ENCODE data around the gene SPATA2.
"Not testable (repeated sequence)": the region's sequence is repeated elsewhere in the genome, so short reads cannot be mapped to it uniquely, and the experiment has no call there.

SPATA2 gene

DNA sequence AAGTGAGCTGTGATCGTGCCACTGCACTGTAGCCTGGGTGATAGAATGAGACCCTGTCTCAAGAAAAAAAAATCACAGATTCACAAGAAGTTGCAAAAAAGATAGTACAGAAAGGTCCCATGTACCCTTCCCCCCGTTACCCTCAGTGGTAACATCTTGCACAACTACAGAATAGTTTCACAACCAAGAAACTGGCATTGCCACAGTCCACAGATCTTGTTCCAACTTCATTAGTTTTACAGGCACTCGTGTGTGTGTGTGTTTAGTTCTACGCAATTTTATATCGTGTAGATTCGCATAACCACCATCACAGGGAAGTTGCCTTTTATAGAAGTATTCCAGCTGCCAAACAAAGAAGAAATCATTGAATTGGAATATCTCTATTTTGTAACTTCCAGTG lies 19.1 kb downstream of the SPATA2 start:
- Mint-ChIP-seq H3K27ac (no peak overlapping the region), H3K4me3 (no peak overlapping the region), H3K9me3 (no peaks in the 10 kb centered on the region), H3K4me1 (peaks cover 43% of the 10 kb centered on the region), H3K36me3 (peaks cover 31% of the 10 kb centered on the region)
- DNase-seq (ENCODE audit: low spot score in 2 of 2) (no peak), ATAC-seq (no peak)

DNA sequence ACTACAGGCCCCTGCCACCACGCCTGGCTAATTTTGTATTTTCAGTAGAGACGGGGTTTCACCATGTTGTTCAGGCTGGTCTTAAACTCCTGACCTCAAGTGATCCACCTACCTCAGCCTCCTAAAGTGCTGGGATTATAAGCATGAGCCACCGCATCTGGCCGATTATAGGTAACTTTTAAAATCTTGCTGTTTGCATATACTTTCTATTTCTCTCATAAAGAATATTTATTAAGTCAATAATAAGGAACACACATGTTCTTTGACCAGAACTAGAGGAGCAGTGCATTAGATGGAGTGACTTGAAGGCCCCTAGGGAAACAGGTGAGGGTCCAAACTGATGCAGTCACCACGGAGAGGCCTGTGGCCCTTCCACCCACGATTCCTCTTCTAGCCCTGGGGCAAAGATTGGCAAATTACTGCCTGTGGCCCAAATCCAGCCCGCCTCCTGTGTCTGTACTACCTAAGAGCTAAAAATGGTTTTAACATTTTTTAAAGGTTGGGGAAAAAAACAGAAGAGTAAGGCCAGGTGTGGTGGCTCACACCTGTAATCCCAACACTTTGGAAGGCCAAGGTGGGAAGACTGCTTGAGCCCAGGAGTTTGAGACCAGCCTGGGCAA lies 19.7 kb downstream of the SPATA2 start:
- not testable (repeated sequence) for H3K27ac Mint-ChIP-seq; H3K4me3 Mint-ChIP-seq; ATAC-seq; DNase-seq (ENCODE audit: low spot score in 2 of 2); H3K9me3 Mint-ChIP-seq
- Mint-ChIP-seq H3K4me1 (peaks cover 43% of the 10 kb centered on the region), H3K36me3 (peaks cover 32% of the 10 kb centered on the region)

DNA sequence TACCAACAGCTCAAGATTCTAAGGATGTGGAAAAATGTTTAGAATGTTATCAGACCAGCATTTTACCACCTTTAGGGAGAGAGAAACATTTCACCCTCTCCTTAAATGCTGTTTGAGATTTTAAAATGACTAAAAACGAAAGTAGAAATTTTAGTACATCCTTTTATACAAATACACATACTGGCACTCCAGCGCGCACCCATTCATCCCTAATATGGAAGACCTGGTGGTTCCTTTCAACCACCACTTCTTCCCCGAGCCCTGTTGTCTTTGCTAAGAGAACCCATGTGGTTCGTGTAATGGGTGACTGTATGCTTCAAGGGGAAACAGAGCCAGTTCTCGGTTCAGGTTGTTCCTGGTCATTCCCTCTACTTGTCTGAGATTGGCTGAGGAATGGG lies 21.3 kb downstream of the SPATA2 start:
- peak in 1 of 2 donors; percentile 74 for DNase-seq (ENCODE audit: low spot score in 2 of 2)
- H3K27ac Mint-ChIP-seq: peak overlapping the region; percentile 94
- H3K9me3 Mint-ChIP-seq: no peaks in the 10 kb centered on the region
- peaks cover 45% of the 10 kb centered on the region for H3K4me1 Mint-ChIP-seq
- H3K36me3 Mint-ChIP-seq: peaks cover 42% of the 10 kb centered on the region
- ATAC-seq: peak; percentile 76
- H3K4me3 Mint-ChIP-seq: peak overlapping the region; percentile 69

DNA sequence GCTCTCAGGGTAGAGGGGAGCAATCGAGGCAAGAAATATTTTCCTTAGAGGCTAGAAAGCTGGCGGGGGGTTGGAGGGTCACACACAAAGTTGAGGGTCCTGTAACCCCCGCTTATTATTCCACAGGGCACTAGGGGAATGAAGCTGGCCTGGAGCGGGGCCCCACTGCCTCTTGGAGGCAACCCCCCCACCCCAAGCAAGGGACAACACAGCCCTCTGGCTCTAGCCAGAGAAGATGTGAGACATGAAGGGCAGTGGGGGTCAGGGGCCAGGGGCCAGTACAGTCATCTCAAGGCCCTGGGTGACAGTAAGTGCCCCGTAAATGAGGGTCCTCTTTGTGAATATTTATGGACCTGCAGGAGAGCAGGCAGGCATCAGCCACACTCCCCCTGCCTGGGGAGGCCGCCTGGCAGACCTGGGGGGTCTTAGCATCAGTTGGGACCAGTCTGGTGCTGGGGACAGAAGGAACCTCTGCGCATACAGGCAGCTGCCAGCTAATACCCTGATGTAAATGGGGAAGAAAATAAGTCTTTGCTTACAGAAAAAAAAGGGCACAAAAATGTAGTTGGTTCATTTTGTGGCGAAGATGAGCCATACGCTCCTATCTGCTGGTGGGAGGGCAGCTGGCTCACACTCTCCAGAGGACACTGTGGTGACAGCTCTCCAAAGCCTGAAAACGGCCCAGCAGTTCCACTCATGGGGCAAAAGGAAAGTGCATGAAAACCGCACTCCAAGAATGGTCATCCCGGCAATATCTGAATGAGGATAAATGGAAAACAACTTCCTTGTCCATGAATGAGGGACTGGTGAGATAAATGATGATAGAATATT lies 21.9 kb downstream of the SPATA2 start:
- Mint-ChIP-seq H3K4me3 (peak overlapping the region; percentile 69), H3K4me1 (peaks cover 51% of the 10 kb centered on the region), H3K27ac (peak overlapping the region; percentile 94), H3K9me3 (no peaks in the 10 kb centered on the region), H3K36me3 (peaks cover 46% of the 10 kb centered on the region)
- peak in 1 of 2 donors; percentile 76 for DNase-seq (ENCODE audit: low spot score in 2 of 2)
- peak; percentile 91 for ATAC-seq

DNA sequence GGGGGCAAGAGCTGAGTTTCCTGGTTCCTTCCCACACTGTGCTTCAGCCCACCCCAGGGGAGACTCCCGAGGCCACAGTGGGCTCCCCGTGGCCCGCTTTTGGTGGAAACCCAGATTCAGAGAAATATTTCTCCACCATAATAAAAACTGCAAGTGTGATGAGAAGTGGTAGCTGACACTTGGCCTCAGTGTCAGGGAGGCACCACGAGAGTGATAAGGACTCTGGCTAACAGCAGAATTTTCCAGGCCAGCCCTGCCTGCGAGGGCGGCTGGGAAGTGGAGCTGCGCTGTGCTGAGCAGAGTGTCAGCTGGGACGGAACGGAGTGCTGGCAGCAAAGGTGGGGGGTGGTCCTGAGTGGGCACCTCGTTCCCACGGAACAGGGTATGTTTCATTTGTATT lies 22.5 kb downstream of the SPATA2 start:
- peaks cover 51% of the 10 kb centered on the region for H3K36me3 Mint-ChIP-seq
- DNase-seq (ENCODE audit: low spot score in 2 of 2): no peak

DNA sequence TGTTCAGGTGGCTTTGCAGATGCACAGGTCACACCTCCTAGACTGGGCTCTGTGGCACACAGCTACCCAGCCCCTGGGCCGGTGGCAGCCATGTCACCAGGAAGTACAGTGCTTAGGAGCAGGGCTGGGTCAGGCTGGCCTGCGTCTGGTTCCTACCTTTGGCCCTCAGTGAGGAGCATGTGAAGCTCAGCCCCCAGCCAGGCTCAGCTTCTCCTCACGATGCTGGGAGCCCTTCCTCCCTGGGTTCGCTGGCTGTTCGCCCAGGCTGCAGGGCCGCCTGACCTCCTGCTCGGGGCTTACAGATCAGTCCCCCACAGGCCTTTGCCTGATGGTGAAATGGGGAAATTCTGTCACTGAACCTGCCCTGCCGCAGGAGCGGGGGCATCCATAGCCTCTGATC lies 23.1 kb downstream of the SPATA2 start:
- peaks cover 56% of the 10 kb centered on the region for H3K36me3 Mint-ChIP-seq
- peaks cover 61% of the 10 kb centered on the region for H3K4me1 Mint-ChIP-seq
- H3K27ac Mint-ChIP-seq: peak overlapping the region; percentile 94
- peak overlapping the region; percentile 69 for H3K4me3 Mint-ChIP-seq
- H3K9me3 Mint-ChIP-seq: no peaks in the 10 kb centered on the region
- no peak for ATAC-seq
- no peak for DNase-seq (ENCODE audit: low spot score in 2 of 2)

More for the DNA sequence above, 22.5 kb downstream of the SPATA2 start:
- Mint-ChIP-seq H3K27ac (peak overlapping the region; percentile 94), H3K4me3 (peak overlapping the region; percentile 69), H3K9me3 (no peaks in the 10 kb centered on the region), H3K4me1 (peaks cover 56% of the 10 kb centered on the region)
- no peak for ATAC-seq

DNA sequence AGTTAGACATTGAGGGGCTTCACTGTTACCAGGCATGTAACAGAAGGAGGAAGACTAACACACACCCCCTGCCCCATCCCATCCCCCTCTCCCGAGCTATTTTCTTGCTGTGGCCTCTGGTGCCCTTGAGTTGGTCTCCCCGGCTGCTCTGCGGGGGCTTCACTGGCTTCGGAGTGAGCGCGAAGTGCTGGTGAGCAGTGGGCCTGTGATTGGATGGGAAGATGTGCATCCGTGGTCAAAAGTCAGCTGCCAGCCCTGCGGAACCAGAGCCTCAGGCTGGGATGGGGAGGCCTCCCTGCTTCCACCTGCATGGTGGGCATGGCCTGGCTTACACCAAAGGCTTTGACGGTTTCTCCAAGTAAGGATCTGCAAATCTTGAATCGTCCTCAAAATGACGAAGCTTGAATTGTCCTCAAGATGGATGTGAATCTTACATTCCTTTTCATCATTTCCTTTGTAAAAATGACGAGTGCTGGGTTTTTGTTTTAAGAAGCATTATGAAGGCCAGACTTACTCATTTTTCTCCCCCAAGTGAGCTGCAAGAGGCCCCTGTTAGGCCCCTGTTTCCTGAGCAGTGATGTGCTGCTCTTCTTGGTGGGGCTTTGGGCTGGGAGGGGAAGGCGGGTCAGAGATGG lies 23.7 kb downstream of the SPATA2 start:
- ATAC-seq (peak; percentile 24), DNase-seq (ENCODE audit: low spot score in 2 of 2) (no peak)
- H3K4me1 Mint-ChIP-seq: peaks cover 62% of the 10 kb centered on the region
- peaks cover 63% of the 10 kb centered on the region for H3K36me3 Mint-ChIP-seq
- no peaks in the 10 kb centered on the region for H3K9me3 Mint-ChIP-seq
- H3K4me3 Mint-ChIP-seq: peak overlapping the region; percentile 69
- peak overlapping the region; percentile 94 for H3K27ac Mint-ChIP-seq

DNA sequence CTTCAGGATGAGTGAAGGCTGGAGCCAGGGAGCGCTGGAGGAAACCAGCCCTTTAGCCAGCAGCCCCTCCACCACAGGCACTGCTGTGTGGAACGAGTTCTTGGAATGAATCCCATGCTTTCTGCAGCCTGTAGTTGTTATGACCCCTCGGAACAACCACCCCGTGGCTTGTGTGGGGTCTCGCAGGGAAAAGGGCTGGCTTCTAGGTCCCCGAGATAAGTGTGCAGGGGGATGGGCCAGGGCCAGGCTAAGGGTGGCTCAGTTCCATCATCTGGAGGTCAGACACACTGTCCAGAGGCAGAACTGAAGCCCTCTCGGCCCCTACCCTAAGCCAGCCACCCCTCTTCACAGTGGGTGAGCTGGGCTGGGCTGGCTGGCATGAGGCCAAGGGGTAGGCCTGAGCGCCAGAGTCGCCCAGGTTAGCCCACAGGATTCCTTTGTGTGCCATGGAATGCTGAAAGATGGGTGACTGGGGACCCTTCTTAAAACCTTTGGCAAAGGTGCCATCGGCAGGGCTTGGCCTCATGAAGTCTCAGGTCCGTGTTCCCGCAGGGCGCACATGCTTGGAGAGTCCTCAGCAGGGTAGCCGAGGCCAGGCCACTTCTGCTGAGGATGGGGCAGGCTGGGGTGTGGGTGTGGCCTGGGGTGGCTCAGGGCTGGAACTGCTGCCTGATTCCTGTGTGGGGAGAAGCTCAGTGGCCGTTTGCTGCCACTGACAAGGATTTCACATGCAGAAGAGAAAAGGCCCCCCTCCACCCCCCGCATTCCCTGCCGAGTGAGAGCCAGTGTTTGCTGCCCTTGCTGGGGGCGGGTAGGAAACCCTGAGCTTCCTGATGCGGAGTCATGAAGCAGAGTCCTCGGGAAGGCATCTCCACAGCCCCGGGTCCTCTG lies 24.6 kb downstream of the SPATA2 start:
- H3K4me1 Mint-ChIP-seq: peaks cover 63% of the 10 kb centered on the region
- peaks cover 72% of the 10 kb centered on the region for H3K36me3 Mint-ChIP-seq
- no peak for ATAC-seq
- no peak for DNase-seq (ENCODE audit: low spot score in 2 of 2)
- no peaks in the 10 kb centered on the region for H3K9me3 Mint-ChIP-seq
- no peak overlapping the region for H3K4me3 Mint-ChIP-seq
- peak overlapping the region; percentile 94 for H3K27ac Mint-ChIP-seq

DNA sequence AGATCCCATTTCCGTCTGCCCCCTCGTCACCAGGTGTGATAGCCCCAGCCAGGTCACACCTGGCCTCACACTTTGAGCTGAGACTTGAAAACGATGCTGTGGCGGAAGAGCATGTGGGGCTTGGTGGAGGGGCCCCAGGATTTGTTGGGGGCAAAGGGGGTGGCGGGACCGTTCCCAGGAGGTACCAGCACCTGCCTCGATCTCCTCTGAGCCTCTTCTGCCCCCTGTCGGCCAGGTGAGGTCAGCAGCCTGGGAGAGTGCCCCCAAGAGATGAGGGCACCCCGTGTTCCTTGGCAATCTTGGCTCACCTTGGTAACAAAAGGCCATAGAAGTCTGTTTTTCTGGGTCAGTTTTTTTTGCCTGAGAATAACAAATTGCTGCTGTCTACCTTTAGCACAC lies 25.4 kb downstream of the SPATA2 start:
- H3K4me1 Mint-ChIP-seq: peaks cover 62% of the 10 kb centered on the region
- peak overlapping the region; percentile 87 for H3K27ac Mint-ChIP-seq
- no peak for DNase-seq (ENCODE audit: low spot score in 2 of 2)
- H3K4me3 Mint-ChIP-seq: no peak overlapping the region
- H3K9me3 Mint-ChIP-seq: no peaks in the 10 kb centered on the region
- H3K36me3 Mint-ChIP-seq: peaks cover 77% of the 10 kb centered on the region
- ATAC-seq: no peak

DNA sequence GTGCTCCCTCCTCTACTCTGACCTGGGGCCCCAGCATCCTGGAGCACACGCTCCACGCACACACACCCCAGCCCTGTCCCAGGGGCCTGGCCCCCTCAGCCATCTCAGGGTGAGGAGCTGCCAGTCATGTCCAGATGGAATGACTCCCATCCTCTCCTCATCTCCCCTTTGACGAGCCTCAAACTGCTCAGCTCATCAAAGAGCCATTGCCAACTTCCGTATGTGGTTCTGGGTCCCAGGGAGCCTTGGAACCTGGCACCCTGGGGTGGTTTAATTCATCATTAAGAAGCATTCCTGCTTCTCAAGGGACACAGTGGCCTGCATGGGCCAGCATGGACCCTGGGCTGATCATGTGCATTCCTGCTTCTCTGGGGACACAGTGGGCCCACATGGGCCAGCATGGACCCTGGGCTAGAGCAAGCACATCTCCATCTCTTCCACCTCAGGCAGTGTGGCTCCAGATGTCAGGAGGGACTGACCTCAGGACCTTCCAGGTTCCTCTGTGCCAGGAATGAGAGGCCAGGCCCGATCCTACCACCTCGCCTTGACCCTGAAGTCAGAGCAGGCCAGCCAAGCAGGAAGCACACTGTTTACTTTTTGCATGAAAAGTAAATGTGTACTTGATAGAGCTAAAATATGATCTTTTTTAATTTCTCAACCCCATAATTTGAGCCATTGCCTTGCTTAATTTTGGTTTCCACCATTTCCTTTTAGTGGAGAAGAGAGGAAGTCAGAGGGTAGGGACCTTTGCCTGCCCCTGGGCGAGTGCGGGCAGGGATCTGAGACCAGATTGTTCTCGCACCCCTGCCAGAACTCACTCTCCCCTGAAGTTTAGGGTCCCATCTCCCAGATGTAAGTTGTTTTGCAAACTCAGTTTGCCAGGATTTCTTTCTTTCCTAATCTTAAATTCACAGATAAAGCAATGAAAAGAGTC lies 26.1 kb downstream of the SPATA2 start:
- Mint-ChIP-seq H3K4me3 (no peak overlapping the region), H3K36me3 (peaks cover 79% of the 10 kb centered on the region), H3K27ac (peak overlapping the region; percentile 87), H3K4me1 (peaks cover 55% of the 10 kb centered on the region), H3K9me3 (no peaks in the 10 kb centered on the region)
- ATAC-seq (no peak), DNase-seq (ENCODE audit: low spot score in 2 of 2) (no peak)

DNA sequence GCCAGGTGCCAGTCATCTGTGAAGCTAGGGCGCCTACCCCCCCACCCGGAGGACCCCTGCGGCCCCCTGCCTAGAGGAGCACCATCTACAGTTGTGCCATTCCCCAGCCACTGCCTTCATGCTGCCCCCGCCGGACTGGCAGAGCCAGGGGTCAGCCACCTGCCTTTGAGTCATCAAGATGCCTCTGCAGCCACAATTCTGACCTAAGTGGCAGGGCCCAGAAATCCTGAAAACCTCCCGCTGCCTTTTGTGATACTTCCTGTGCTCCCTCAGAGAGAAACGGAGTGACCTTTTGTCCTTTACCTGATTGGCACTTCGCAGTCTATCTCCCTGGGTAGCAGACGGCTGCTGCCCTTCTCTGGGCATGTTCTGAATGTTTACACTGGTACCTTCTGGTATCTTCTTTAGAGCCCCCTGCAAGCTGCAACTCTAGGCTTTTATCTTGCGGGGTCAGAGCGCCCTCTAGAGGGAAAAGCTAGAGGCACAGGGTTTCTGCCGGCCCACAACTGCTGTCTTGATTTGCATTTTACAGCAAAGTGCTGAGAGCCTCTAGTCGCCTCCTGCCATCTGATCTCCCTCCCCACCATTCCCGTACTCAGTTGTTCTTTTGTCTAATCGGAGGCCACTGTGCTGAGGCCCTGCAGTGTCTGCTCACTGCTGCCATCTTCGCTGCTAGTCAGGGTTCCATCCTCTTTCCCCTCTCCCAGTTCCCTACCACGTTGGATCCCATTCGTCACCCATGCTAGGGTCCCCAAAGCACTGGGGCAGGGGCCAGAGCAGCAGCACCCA lies 26.9 kb downstream of the SPATA2 start:
- H3K36me3 Mint-ChIP-seq: peaks cover 80% of the 10 kb centered on the region

DNA sequence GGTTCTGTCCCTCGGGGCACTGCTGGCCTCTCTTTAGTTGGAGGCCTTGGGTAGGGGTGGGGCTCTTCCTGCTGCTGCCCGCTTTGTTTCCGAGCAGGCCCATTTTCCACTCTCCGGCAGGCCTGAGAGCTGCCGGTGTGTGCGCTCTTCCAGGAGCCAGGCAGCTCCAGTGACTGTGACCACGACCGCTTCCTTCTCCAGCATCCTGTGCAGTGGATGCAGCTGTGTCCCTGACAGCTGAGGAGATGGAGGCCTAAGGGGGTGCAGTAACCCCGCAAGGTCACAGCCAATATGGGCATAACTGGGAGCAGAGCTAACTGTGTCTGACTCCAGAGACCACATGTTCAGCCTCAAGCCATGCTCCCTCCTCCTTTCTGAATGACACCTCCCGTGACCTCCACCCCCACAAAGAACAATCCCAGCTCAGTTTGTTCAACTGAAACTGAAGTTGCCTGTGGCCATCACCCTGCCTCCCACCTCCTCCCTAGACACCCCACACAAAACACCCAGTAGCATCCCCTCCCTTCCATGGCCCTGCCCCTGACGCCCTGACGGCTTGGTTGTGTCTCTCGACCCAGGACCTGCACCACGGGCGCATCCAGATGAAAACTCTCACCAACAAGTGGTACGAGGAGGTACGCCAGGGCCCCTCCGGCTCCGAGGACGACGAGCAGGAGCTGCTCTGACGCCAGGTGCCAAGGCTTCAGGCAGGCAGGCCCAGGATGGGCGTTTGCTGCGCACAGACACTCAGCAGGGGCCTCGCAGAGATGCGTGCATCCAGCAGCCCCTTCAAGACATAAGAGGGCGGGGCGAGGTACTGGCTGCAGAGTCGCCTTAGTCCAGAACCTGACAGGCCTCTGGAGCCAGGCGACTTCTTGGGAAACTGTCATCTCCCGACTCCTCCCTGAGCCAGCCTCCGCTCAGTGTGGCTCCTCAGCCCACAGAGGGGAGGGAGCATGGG lies 27.8 kb downstream of the SPATA2 start:
- Mint-ChIP-seq H3K9me3 (no peaks in the 10 kb centered on the region), H3K4me3 (no peak overlapping the region), H3K4me1 (peaks cover 38% of the 10 kb centered on the region), H3K27ac (peak overlapping the region; percentile 81), H3K36me3 (peaks cover 79% of the 10 kb centered on the region)
- ATAC-seq (no peak), DNase-seq (ENCODE audit: low spot score in 2 of 2) (no peak)

More for the DNA sequence above, 26.9 kb downstream of the SPATA2 start:
- DNase-seq (ENCODE audit: low spot score in 2 of 2): peak; percentile 49 to 85
- Mint-ChIP-seq H3K4me3 (no peak overlapping the region), H3K27ac (peak overlapping the region; percentile 87), H3K9me3 (no peaks in the 10 kb centered on the region), H3K4me1 (peaks cover 46% of the 10 kb centered on the region)
- peak; percentile 52 for ATAC-seq
